Left lung (tissue), 10 donors: ENCODE measurements around the gene SMIM7. TPM values are rescaled to one million over a fixed set of nuclear protein-coding genes. Genes with fewer than 3 reads are reported as not detected.
"Not testable (repeated sequence)": the region's sequence is repeated elsewhere in the genome, so short reads cannot be mapped to it uniquely, and the experiment has no call there.

Experiments used
- ATAC-seq: fragments of 200-7000 bp; cut with Tn5 transposase; one replicate; pipeline ENCODE4 v1.9.1; 2020; ENCODE audit warnings: moderate library complexity
- DNase-seq, 4 donors: peaks; one replicate each; pipeline ENCODE4 v3.0.0-alpha.2; 2013 to 2020
- H3K27ac ChIP-seq, 2 donors: fragments of 200-600 bp; sonication (generic) in 1 of 2; one replicate each; pipeline versions ENCODE4 v1.5.0 to v1.8.0; 2020 to 2021
- H3K27me3 ChIP-seq, 2 donors: fragments of 200-600 bp; sonication (generic) in 1 of 2; one replicate each; pipeline versions ENCODE4 v1.5.0 to v1.8.0; 2020 to 2021
- H3K36me3 ChIP-seq, 2 donors: fragments of 200-600 bp; sonication (generic) in 1 of 2; one replicate each; pipeline versions ENCODE4 v1.5.0 to v1.8.0; 2020 to 2021
- H3K4me1 ChIP-seq, 2 donors: fragments of 200-600 bp; one replicate each; pipeline ENCODE4 v1.8.0; 2021
- H3K4me3 ChIP-seq, 2 donors: fragments of 200-600 bp; sonication (generic) in 1 of 2; one replicate each; pipeline versions ENCODE4 v1.5.0 to v1.8.0; 2020 to 2021; ENCODE audit warnings: mild to moderate bottlenecking in 1 of 2
- H3K9me3 ChIP-seq, 2 donors: fragments of 200-600 bp; sonication (generic) in 1 of 2; one replicate each; pipeline versions ENCODE4 v1.5.0 to v1.8.0; 2020 to 2021
- intact Hi-C, 2 donors: fragments of 100-400 bp; cut with DNase I; formaldehyde crosslinking; loops; one replicate each; pipeline versions ENCODE4 v1.11.2 to v1.14.2; 2022
- polyA plus RNA-seq, 6 donors: library from polyadenylated mRNA; unstranded; fragments of 120-200 nt; gene quantifications; one replicate each; pipeline ENCODE4 v1.2.1, GENCODE V29; 2013; ENCODE audit not compliant: insufficient read length in 6 of 6
- total RNA-seq, 2 donors: library from RNA; stranded (reverse); fragmentation: NEBNext Ultra II Directional; extraction: Animal tissue kit (Norgen Biotek cat#: 25700); gene quantifications; one replicate each; pipeline ENCODE4 v1.2.1, GENCODE V29; 2021
- TF ChIP-seq, protein P1 (sequence below), 2 donors: fragments of 200-600 bp; sonication (generic) in 1 of 2; IDR thresholded peaks; one replicate each; pipeline versions ENCODE4 v1.5.0 to v1.8.0; 2021; ENCODE audit warnings: antibody characterized with exemption in 2 of 2
- donor health status: DM: no; HTN: yes; CAD: no.
- donor health status: DM: no; HTN: no; CAD: no.

SMIM7 gene
- total and polyA plus RNA-seq, 8 donors: 70.7 to 112 (median 99.6) TPM

- peak in 1 of 4 donors; percentile 24 for DNase-seq
- Histone ChIP-seq H3K36me3 (no peaks in the 10 kb centered on the region), H3K27ac (no peak overlapping the region), H3K27me3 (no peaks in the 10 kb centered on the region), H3K4me1 (peaks cover 0 to 20% of the 10 kb centered on the region in 2 donors), H3K9me3 (no peaks in the 10 kb centered on the region), H3K4me3 (no peak overlapping the region)
- TF ChIP-seq, protein P1, sequence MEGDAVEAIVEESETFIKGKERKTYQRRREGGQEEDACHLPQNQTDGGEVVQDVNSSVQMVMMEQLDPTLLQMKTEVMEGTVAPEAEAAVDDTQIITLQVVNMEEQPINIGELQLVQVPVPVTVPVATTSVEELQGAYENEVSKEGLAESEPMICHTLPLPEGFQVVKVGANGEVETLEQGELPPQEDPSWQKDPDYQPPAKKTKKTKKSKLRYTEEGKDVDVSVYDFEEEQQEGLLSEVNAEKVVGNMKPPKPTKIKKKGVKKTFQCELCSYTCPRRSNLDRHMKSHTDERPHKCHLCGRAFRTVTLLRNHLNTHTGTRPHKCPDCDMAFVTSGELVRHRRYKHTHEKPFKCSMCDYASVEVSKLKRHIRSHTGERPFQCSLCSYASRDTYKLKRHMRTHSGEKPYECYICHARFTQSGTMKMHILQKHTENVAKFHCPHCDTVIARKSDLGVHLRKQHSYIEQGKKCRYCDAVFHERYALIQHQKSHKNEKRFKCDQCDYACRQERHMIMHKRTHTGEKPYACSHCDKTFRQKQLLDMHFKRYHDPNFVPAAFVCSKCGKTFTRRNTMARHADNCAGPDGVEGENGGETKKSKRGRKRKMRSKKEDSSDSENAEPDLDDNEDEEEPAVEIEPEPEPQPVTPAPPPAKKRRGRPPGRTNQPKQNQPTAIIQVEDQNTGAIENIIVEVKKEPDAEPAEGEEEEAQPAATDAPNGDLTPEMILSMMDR (IDR thresholded peaks at IDR 0.05): no peak
- no peak for ATAC-seq
- intact Hi-C loops: no loop called here
These were observed 11.8 kb upstream of the SMIM7 start for GRCh38 chr19:16671652-16672274.

GRCh38 chr19:16670291-16670690 is 10.3 kb upstream of the SMIM7 start:
- ATAC-seq: no peak
- intact Hi-C loops: no loop called here

DNA sequence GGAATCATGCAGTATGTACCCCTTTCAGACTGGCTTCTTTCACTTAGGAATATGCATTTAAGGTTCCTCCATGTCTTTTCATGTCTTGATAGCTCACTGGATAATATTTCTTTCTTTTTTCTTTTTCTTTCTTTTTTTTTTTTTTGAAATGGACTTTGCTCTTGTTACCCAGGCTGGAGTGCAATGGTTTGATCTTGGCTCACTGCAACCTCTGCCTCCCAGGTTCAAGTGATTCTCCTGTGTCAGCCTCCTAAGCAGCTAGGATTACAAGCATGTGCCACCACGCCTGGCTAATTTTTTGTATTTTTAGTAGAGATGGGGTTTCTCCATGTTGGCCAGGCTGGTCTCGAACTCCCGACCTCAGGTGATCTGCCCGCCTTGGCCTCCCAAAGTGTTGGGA is 8.8 kb upstream of the SMIM7 start:
- H3K4me1 ChIP-seq: peaks cover 0 to 17% of the 10 kb centered on the region in 2 donors
- H3K27ac ChIP-seq, H3K4me3 ChIP-seq, ATAC-seq, intact Hi-C loops, H3K36me3 ChIP-seq, H3K9me3 ChIP-seq, DNase-seq, H3K27me3 ChIP-seq: not testable (repeated sequence)

More at GRCh38 chr19:16670291-16670690, 10.3 kb upstream of the SMIM7 start:
- H3K27ac ChIP-seq: no peak overlapping the region
- H3K9me3 ChIP-seq: no peaks in the 10 kb centered on the region
- H3K27me3 ChIP-seq: no peaks in the 10 kb centered on the region
- no peaks in the 10 kb centered on the region for H3K36me3 ChIP-seq
- H3K4me3 ChIP-seq: no peak overlapping the region
- peak in 1 of 4 donors; percentile 31 for DNase-seq
- peaks cover 0 to 12% of the 10 kb centered on the region in 2 donors for H3K4me1 ChIP-seq
- TF ChIP-seq, protein P1 (IDR thresholded peaks at IDR 0.05): no peak

GRCh38 chr19:16668176-16668575 is 8.2 kb upstream of the SMIM7 start:
- DNase-seq (no peak), ATAC-seq (no peak)
- H3K36me3 ChIP-seq: no peaks in the 10 kb centered on the region
- no peak overlapping the region for H3K27ac ChIP-seq
- H3K9me3 ChIP-seq: no peaks in the 10 kb centered on the region
- no peaks in the 10 kb centered on the region for H3K27me3 ChIP-seq
- intact Hi-C loops: no loop called here
- TF ChIP-seq, protein P1 (IDR thresholded peaks at IDR 0.05): no peak
- H3K4me3 ChIP-seq: no peak overlapping the region
- peaks cover 0 to 16% of the 10 kb centered on the region in 2 donors for H3K4me1 ChIP-seq

DNA sequence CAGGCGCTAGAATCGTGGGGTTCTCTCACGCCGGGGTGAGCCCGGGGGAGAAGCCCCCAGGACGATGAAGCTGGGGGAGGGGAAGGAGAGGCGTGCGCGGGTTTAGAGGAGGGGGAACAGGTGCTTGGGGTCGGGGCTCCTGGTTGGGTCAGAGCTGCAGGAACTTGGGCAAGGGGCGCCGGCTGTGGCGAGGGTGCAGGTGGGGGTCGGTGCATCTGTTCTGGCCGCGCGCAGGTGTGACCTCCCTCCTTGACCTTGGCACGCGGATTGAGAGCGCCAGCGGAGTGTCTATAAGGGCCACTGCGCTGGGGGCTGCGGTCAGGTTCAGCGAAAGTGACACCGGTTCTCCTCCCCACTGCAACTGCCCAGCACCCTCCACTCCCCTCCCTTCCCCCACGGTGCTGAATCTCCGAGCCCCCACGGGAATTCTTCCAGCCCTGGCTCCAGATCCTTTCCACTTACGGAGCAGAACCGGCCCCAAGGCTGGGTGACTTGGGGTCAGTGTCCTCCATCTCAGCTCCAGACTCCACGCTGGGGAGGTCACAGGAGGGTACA is 1.6 kb upstream of the SMIM7 start:
- intact Hi-C loops: no loop called here
- ATAC-seq: no peak
- TF ChIP-seq, protein P1 (IDR thresholded peaks at IDR 0.05): no peak
- DNase-seq: peak in 3 of 4 donors; percentile 5 to 83 (median 36)
- Histone ChIP-seq H3K4me3 (peak overlapping the region; percentile 74 to 81), H3K9me3 (no peaks in the 10 kb centered on the region), H3K27me3 (no peaks in the 10 kb centered on the region), H3K27ac (peak overlapping the region; percentile 7 to 48), H3K36me3 (peaks cover 0 to 20% of the 10 kb centered on the region in 2 donors), H3K4me1 (peaks cover 13 to 57% of the 10 kb centered on the region in 2 donors)
